ENCODE measurements around the gene MPP3. TPM values are rescaled to one million over a fixed set of nuclear protein-coding genes. Genes with fewer than 3 reads are reported as not detected.
"Not testable (repeated sequence)": the region's sequence is repeated elsewhere in the genome, so short reads cannot be mapped to it uniquely, and the experiment has no call there.

The MPP3 gene
- total RNA-seq, 4 donors from 2014 or later, result 5.1 to 10.8 (median 7.8) TPM

- H3K4me1 ChIP-seq, result no peaks in the 10 kb centered on the region
- peaks cover 0 to 76% of the 10 kb centered on the region in 2 donors for H3K36me3 ChIP-seq
- H3K27ac ChIP-seq, result no peak overlapping the region
- no peak for ATAC-seq
- TF ChIP-seq POLR2A (IDR thresholded peaks at IDR 0.05) (no peak), CTCF (IDR thresholded peaks at IDR 0.05) (no peak), EP300 (IDR thresholded peaks at IDR 0.05) (no peak), POLR2AphosphoS5 (IDR thresholded peaks at IDR 0.05) (no peak)
- no peaks in the 10 kb centered on the region for H3K9me3 ChIP-seq
- H3K4me3 ChIP-seq, result no peak overlapping the region
- no peaks in the 10 kb centered on the region for H3K27me3 ChIP-seq
Observed at GRCh38 chr17:43805117-43805516, 27.8 kb downstream of the MPP3 start.

GRCh38 chr17:43803758-43804157 lies 29.2 kb downstream of the MPP3 start:
- no peak for TF ChIP-seq POLR2A (IDR thresholded peaks at IDR 0.05)
- TF ChIP-seq POLR2AphosphoS5 (IDR thresholded peaks at IDR 0.05), result no peak
- TF ChIP-seq EP300 (IDR thresholded peaks at IDR 0.05), result no peak
- no peak for TF ChIP-seq CTCF (IDR thresholded peaks at IDR 0.05)
- ATAC-seq, result no peak
- no peaks in the 10 kb centered on the region for H3K4me1 ChIP-seq
- no peaks in the 10 kb centered on the region for H3K27me3 ChIP-seq
- H3K9me3 ChIP-seq, result no peaks in the 10 kb centered on the region
- peaks cover 0 to 62% of the 10 kb centered on the region in 2 donors for H3K36me3 ChIP-seq
- WGBS, 2 donors (ENCODE audit: low coverage in 1 of 2), result 44 to 53% methylated on average over 2 to 3 of the region's 4 CpGs
- no peak overlapping the region for H3K27ac ChIP-seq
- H3K4me3 ChIP-seq, result no peak overlapping the region

- ATAC-seq, result no peak
- H3K9me3 ChIP-seq, result no peaks in the 10 kb centered on the region
- peaks cover 9% of the 10 kb centered on the region for H3K27me3 ChIP-seq
- no peaks in the 10 kb centered on the region for H3K4me1 ChIP-seq
- 50 to 60% methylated on average over 1 to 3 of the region's 3 CpGs for WGBS, 2 donors (ENCODE audit: low coverage in 1 of 2)
- H3K36me3 ChIP-seq, result peaks cover 0 to 43% of the 10 kb centered on the region in 2 donors
- H3K4me3 ChIP-seq, result no peak overlapping the region
- H3K27ac ChIP-seq, result no peak overlapping the region
- TF ChIP-seq POLR2AphosphoS5 (IDR thresholded peaks at IDR 0.05), result no peak
- no peak for TF ChIP-seq EP300 (IDR thresholded peaks at IDR 0.05)
- TF ChIP-seq POLR2A (IDR thresholded peaks at IDR 0.05), result no peak
- TF ChIP-seq CTCF (IDR thresholded peaks at IDR 0.05), result no peak
Observed at GRCh38 chr17:43801844-43802243, 31.1 kb downstream of the MPP3 start.

GRCh38 chr17:43800736-43801135 lies 32.2 kb downstream of the MPP3 start:
- TF ChIP-seq POLR2AphosphoS5 (IDR thresholded peaks at IDR 0.05), result no peak
- TF ChIP-seq CTCF (IDR thresholded peaks at IDR 0.05), result no peak
- no peak for TF ChIP-seq POLR2A (IDR thresholded peaks at IDR 0.05)
- TF ChIP-seq EP300 (IDR thresholded peaks at IDR 0.05), result no peak

GRCh38 chr17:43799047-43799446 lies 33.9 kb downstream of the MPP3 start:
- no peak overlapping the region for H3K4me3 ChIP-seq
- TF ChIP-seq CTCF (IDR thresholded peaks at IDR 0.05) (no peak), POLR2A (IDR thresholded peaks at IDR 0.05) (no peak), POLR2AphosphoS5 (IDR thresholded peaks at IDR 0.05) (no peak), EP300 (IDR thresholded peaks at IDR 0.05) (no peak)
- peaks cover 0 to 33% of the 10 kb centered on the region in 2 donors for H3K36me3 ChIP-seq
- no peak overlapping the region for H3K27ac ChIP-seq
- ATAC-seq, result no peak
- H3K27me3 ChIP-seq, result peaks cover 9% of the 10 kb centered on the region
- 44 to 76% methylated on average over 1 to 2 of the region's 2 CpGs for WGBS, 2 donors (ENCODE audit: low coverage in 1 of 2)
- H3K4me1 ChIP-seq, result no peaks in the 10 kb centered on the region
- H3K9me3 ChIP-seq, result no peaks in the 10 kb centered on the region

More at GRCh38 chr17:43800736-43801135, 32.2 kb downstream of the MPP3 start:
- H3K4me1 ChIP-seq, result no peaks in the 10 kb centered on the region
- H3K27me3 ChIP-seq, result peaks cover 9% of the 10 kb centered on the region
- H3K27ac ChIP-seq, result no peak overlapping the region
- no peaks in the 10 kb centered on the region for H3K9me3 ChIP-seq
- ATAC-seq, result no peak
- H3K36me3 ChIP-seq, result peaks cover 0 to 39% of the 10 kb centered on the region in 2 donors
- no peak overlapping the region for H3K4me3 ChIP-seq
- WGBS, 2 donors (ENCODE audit: low coverage in 1 of 2), result 72 to 79% methylated on average over 3 of the region's 3 CpGs

- H3K36me3 ChIP-seq, result peaks cover 0 to 23% of the 10 kb centered on the region in 2 donors
- ATAC-seq, H3K27me3 ChIP-seq, H3K27ac ChIP-seq, H3K9me3 ChIP-seq, H3K4me3 ChIP-seq, H3K4me1 ChIP-seq: not testable (repeated sequence)
- WGBS, 2 donors (ENCODE audit: low coverage in 1 of 2), result 93% methylated on average over 3 of the region's 9 CpGs; no CpG with 5 or more reads in 1 of the 2 donors
Observed at GRCh38 chr17:43798024-43798423, 34.9 kb downstream of the MPP3 start.

GRCh38 chr17:43792668-43793067 lies 40.3 kb downstream of the MPP3 start:
- WGBS, 2 donors (ENCODE audit: low coverage in 1 of 2), result 84 to 91% methylated on average over 3 to 4 of the region's 4 CpGs
- H3K9me3 ChIP-seq, ATAC-seq, H3K4me3 ChIP-seq, H3K4me1 ChIP-seq, H3K27me3 ChIP-seq, H3K36me3 ChIP-seq, H3K27ac ChIP-seq: not testable (repeated sequence)
